B cell (primary cell): Measurements from ENCODE around the gene HAGH. TPM values are rescaled to one million over a fixed set of nuclear protein-coding genes. Genes with fewer than 3 reads are reported as not detected.

ENCODE experiments used
- ATAC-seq: fragments of 200-7000 bp; cut with Tn5 transposase; one replicate; pipeline ENCODE4 v1.10.0; 2021; ENCODE audit warnings: low read depth, mild to moderate bottlenecking, moderate number of reproducible peaks, moderate library complexity
- CTCF ChIA-PET: fragments of 350-600 bp; sonication (Branson Sonifier 250); formaldehyde crosslinking; loops from one replicate; lab custom pipeline; 2021; ENCODE audit warnings: antibody characterized with exemption, inconsistent platforms; lab: Charles Lee
- POLR2A ChIA-PET: fragments of 350-600 bp; sonication (Branson Sonifier 250); formaldehyde crosslinking; loops from one replicate; lab custom pipeline; 2021; ENCODE audit warnings: antibody characterized with exemption; lab: Charles Lee
- DNase-seq: peaks from one replicate; pipeline ENCODE4 v3.0.0; 2013
- H2AFZ ChIP-seq: 2 replicates; pipeline ENCODE4 v1.6.1; 2012; ENCODE audit warnings: mild to moderate bottlenecking, low read depth, low read length; ENCODE audit not compliant: insufficient read depth, poor library complexity, severe bottlenecking
- H3K27ac ChIP-seq, 2 donors: 1 replicate in 1 of 2; 2 replicates in 1 of 2; pipeline ENCODE4 v1.5.1; 2012 to 2013; ENCODE audit warnings: low read length in 2 of 2, mild to moderate bottlenecking in 2 of 2, moderate library complexity in 1 of 2
- H3K27me3 ChIP-seq, 4 experiments: fragments of 200-600 bp in 1 of 4; sonication (generic) in 1 of 4; replicated peaks in 1 of 4; 1 replicate in 2 of 4; 2 replicates in 2 of 4; pipeline versions ENCODE4 v1.6.1 to v1.7.0; 2013 to 2016; ENCODE audit warnings: low read length in 3 of 4, mild to moderate bottlenecking in 2 of 4, mixed read lengths in 1 of 4, moderate library complexity in 1 of 4; ENCODE audit not compliant: insufficient read depth in 4 of 4, control insufficient read depth in 3 of 4; ENCODE audit errors: control extremely low read depth in 1 of 4
- H3K36me3 ChIP-seq, 2 experiments: replicated peaks in 1 of 2; 1 replicate in 1 of 2; 2 replicates in 1 of 2; pipeline versions ENCODE4 v1.6.1 to v1.7.1; 2013; ENCODE audit warnings: low read length in 1 of 2; ENCODE audit not compliant: insufficient read depth in 2 of 2, control insufficient read depth in 1 of 2; ENCODE audit errors: control extremely low read depth in 1 of 2, extremely low read depth in 1 of 2
- H3K4me1 ChIP-seq, 2 donors: fragments of 200-600 bp in 1 of 2; sonication (generic) in 1 of 2; 1 replicate in 1 of 2; 2 replicates in 1 of 2; pipeline versions ENCODE4 v1.5.1 to v1.6.1; 2013 to 2017; ENCODE audit warnings: low read length in 2 of 2; ENCODE audit not compliant: control insufficient read depth in 2 of 2, insufficient read depth in 2 of 2
- H3K4me2 ChIP-seq: replicated peaks from 2 replicates; pipeline ENCODE3; 2012; ENCODE audit warnings: mild to moderate bottlenecking, low read depth, low read length; ENCODE audit not compliant: poor library complexity, severe bottlenecking
- H3K4me3 ChIP-seq, 5 experiments: fragments of 200-600 bp in 1 of 5; sonication (generic) in 1 of 5; 1 replicate in 3 of 5; 2 replicates in 2 of 5; pipeline versions ENCODE4 v1.5.1 to v1.7.0; 2011 to 2016; ENCODE audit warnings: low read length in 4 of 5, mild to moderate bottlenecking in 4 of 5, low read depth in 2 of 5, control low read depth in 1 of 5, moderate library complexity in 1 of 5; ENCODE audit not compliant: insufficient read depth in 1 of 5; ENCODE audit errors: control extremely low read depth in 1 of 5, extremely low read depth in 1 of 5
- H3K79me2 ChIP-seq: fragments of 200-600 bp; sonication (generic); one replicate; pipeline ENCODE4 v1.6.0; 2016; ENCODE audit warnings: low read length; ENCODE audit not compliant: control insufficient read depth, insufficient read depth
- H3K9ac ChIP-seq: fragments of 200-600 bp; sonication (generic); 2 replicates; pipeline ENCODE4 v1.6.1; 2017; ENCODE audit warnings: mild to moderate bottlenecking, low read length, moderate library complexity
- H3K9me3 ChIP-seq, 3 donors: one replicate each; pipeline versions ENCODE4 v1.6.1 to v1.7.1; 2013; ENCODE audit warnings: low read length in 2 of 3; ENCODE audit not compliant: control insufficient read depth in 2 of 3, insufficient read depth in 1 of 3; ENCODE audit errors: control extremely low read depth in 1 of 3
- H4K20me1 ChIP-seq: 2 replicates; pipeline ENCODE4 v1.6.0; 2012; ENCODE audit warnings: mild to moderate bottlenecking, low read length; ENCODE audit not compliant: insufficient read depth, control insufficient read depth, poor library complexity, severe bottlenecking
- H3K27ac Mint-ChIP-seq: one replicate; pipeline ENCODE4 v1.8.0; 2021; ENCODE audit warnings: mixed read lengths
- H3K27me3 Mint-ChIP-seq: one replicate; pipeline ENCODE4 v1.8.0; 2021; ENCODE audit warnings: mixed read lengths
- H3K4me1 Mint-ChIP-seq: one replicate; pipeline ENCODE4 v1.8.0; 2021; ENCODE audit warnings: mixed read lengths
- H3K4me3 Mint-ChIP-seq: one replicate; pipeline ENCODE4 v1.8.0; 2021; ENCODE audit warnings: mixed read lengths
- H3K9me3 Mint-ChIP-seq: one replicate; pipeline ENCODE4 v1.8.0; 2022; ENCODE audit warnings: mixed read lengths; ENCODE audit not compliant: insufficient read depth
- CTCF ChIP-seq: fragments of 200-600 bp; IDR thresholded peaks from one replicate; pipeline ENCODE4 v1.8.0; 2022; ENCODE audit warnings: antibody characterized with exemption, mild to moderate bottlenecking
- EZH2 ChIP-seq: IDR thresholded peaks from 2 replicates; pipeline ENCODE4 v1.6.1; 2012; ENCODE audit warnings: borderline replicate concordance, low read depth, mild to moderate bottlenecking, moderate library complexity, low read length; ENCODE audit not compliant: insufficient read depth, poor library complexity, severe bottlenecking
- WGBS: methylation state at CpG from one replicate; pipeline ENCODE4 v1.1.5; 2013; ENCODE audit warnings: missing lambda C conversion rate; ENCODE audit not compliant: insufficient coverage; 5-methylcytosine and 5-hydroxymethylcytosine counted together
- intact Hi-C: fragments of 100-400 bp; cut with micrococcal nuclease; formaldehyde crosslinking; loops from one replicate; pipeline ENCODE4 v1.10.0; 2022
- polyA plus RNA-seq: library from polyadenylated mRNA; depleted of rRNA; stranded (reverse); fragments of >200 nt; gene quantifications from 2 replicates; pipeline ENCODE4 v1.2.3, GENCODE V29; 2012
- total RNA-seq, 2 donors: library from RNA; stranded (reverse); fragments of 120-200 nt in 1 of 2; gene quantifications; 1 replicate in 1 of 2; 2 replicates in 1 of 2; pipeline versions ENCODE4 v1.2.3 to v1.2.4, GENCODE V29; 2013 to 2022

Gene HAGH
- total and polyA plus RNA-seq, 2 donors (not counting 1 experiment from before 2014, with no cell fraction given), result 50.6 to 74.2 TPM

DNA sequence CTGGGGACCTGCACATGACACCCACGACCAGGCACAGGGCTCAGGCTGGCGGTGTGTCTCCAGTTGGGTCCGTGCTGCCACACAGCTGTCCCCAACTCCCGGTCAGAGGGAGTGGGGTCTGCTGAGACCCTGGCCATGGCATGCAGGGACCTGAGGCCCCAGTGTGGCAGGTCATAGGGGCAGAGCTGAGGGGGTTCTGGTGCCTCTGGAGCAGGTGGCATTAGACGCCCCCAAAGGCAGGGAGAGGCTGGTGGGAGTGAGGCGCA, 39.6 kb downstream of the HAGH start:
- intact Hi-C loops, result no loop called here
- POLR2A ChIA-PET, result interaction anchor here (0.5 kb wide), 1 partner anchor 14 kb away, joined by 3 read pairs; the partner anchor contains the start of genes EME2 and MRPS34
- no peak overlapping the region for H2AFZ ChIP-seq
- H3K79me2 ChIP-seq, result peaks cover 65% of the 10 kb centered on the region
- Mint-ChIP-seq H3K27me3 (no peaks in the 10 kb centered on the region), H3K4me3 (no peak overlapping the region), H3K9me3 (no peaks in the 10 kb centered on the region), H3K4me1 (peaks cover 10% of the 10 kb centered on the region), H3K27ac (no peak overlapping the region)
- no peak overlapping the region for H3K27ac ChIP-seq
- no peak for TF ChIP-seq CTCF
- no peak for TF ChIP-seq EZH2
- H3K27me3 ChIP-seq, result no peaks in the 10 kb centered on the region
- no peak overlapping the region for H3K9ac ChIP-seq
- H3K4me2 ChIP-seq, result no peak overlapping the region
- CTCF ChIA-PET, result no interaction called here
- peaks cover 0 to 33% of the 10 kb centered on the region in 2 experiments for H3K36me3 ChIP-seq
- peaks cover 0 to 12% of the 10 kb centered on the region in 2 donors for H3K4me1 ChIP-seq
- H4K20me1 ChIP-seq, result peaks cover 57% of the 10 kb centered on the region
- 96% methylated on average over 6 of the region's 6 CpGs for WGBS
- ATAC-seq (no peak), DNase-seq (no peak)
- no peak overlapping the region for H3K4me3 ChIP-seq
- H3K9me3 ChIP-seq, result no peaks in the 10 kb centered on the region

GRCh38 chr16:1786242-1787055, 40.2 kb downstream of the HAGH start:
- ChIA-PET POLR2A (no interaction called here), CTCF (no interaction called here)
- 97% methylated on average over 51 of the region's 51 CpGs for WGBS
- Histone ChIP-seq H2AFZ (no peak overlapping the region), H3K4me1 (peaks cover 4 to 17% of the 10 kb centered on the region in 2 donors), H3K36me3 (peaks cover 0 to 33% of the 10 kb centered on the region in 2 experiments), H3K9me3 (no peaks in the 10 kb centered on the region), H3K27ac (no peak overlapping the region), H3K79me2 (peaks cover 70% of the 10 kb centered on the region), H4K20me1 (peaks cover 62% of the 10 kb centered on the region), H3K4me3 (no peak overlapping the region), H3K9ac (no peak overlapping the region), H3K4me2 (no peak overlapping the region), H3K27me3 (no peaks in the 10 kb centered on the region)
- no peaks in the 10 kb centered on the region for H3K9me3 Mint-ChIP-seq
- peaks cover 15% of the 10 kb centered on the region for H3K4me1 Mint-ChIP-seq
- ATAC-seq (no peak), DNase-seq (no peak)
- no peak for TF ChIP-seq CTCF
- no peaks in the 10 kb centered on the region for H3K27me3 Mint-ChIP-seq
- H3K4me3 Mint-ChIP-seq, result no peak overlapping the region
- intact Hi-C loops, result no loop called here
- no peak overlapping the region for H3K27ac Mint-ChIP-seq
